Activated T-cell treated with anti-CD3 and anti-CD28 coated beads for 24 hours (primary cell): ENCODE results near the gene FAM228B.
A peak's percentile ranks its signal among the peaks of the same experiment; 100 is the strongest.
"Not testable (repeated sequence)": the region's sequence is repeated elsewhere in the genome, so short reads cannot be mapped to it uniquely, and the experiment has no call there.

ENCODE experiments used
- DNase-seq: peaks from one replicate; pipeline ENCODE4 v3.0.0-alpha.2; 2020; ENCODE audit warnings: low read depth

The FAM228B gene

GRCh38 chr2:24159708-24160107, 36.4 kb downstream of the FAM228B start:
- DNase-seq: no peak

- DNase-seq: no peak
These were observed 37.5 kb downstream of the FAM228B start for GRCh38 chr2:24160761-24161160.

GRCh38 chr2:24162494-24162893, 39.2 kb downstream of the FAM228B start:
- DNase-seq: no peak

GRCh38 chr2:24163186-24163585, 39.9 kb downstream of the FAM228B start:
- DNase-seq: no peak

- no peak for DNase-seq
These were observed 40.3 kb downstream of the FAM228B start for GRCh38 chr2:24163601-24164000.

GRCh38 chr2:24164416-24164973, 41.2 kb downstream of the FAM228B start:
- DNase-seq: peak; percentile 17

- DNase-seq: no peak
These were observed 45.8 kb downstream of the FAM228B start for GRCh38 chr2:24169023-24169422.

GRCh38 chr2:24174851-24175277, 51.6 kb downstream of the FAM228B start, which contains the start of gene FAM228A:
FAM228A (plus strand) TSS chr2:24175053; CDS start chr2:24175481, 428 bp downstream.
- no peak for DNase-seq

GRCh38 chr2:24175631-24176187, 52.4 kb downstream of the FAM228B start:
- no peak for DNase-seq

- no peak for DNase-seq
These were observed 53.1 kb downstream of the FAM228B start for GRCh38 chr2:24176326-24176725.

- no peak for DNase-seq
These were observed 56.4 kb downstream of the FAM228B start for GRCh38 chr2:24179683-24180082.

- DNase-seq: no peak
These were observed 58.6 kb downstream of the FAM228B start for GRCh38 chr2:24181849-24182248.

GRCh38 chr2:24182507-24182906, 59.2 kb downstream of the FAM228B start:
- no peak for DNase-seq

- no peak for DNase-seq
These were observed 60.2 kb downstream of the FAM228B start for GRCh38 chr2:24183366-24184069.

GRCh38 chr2:24189551-24189950, 66.3 kb downstream of the FAM228B start:
- no peak for DNase-seq

- no peak for DNase-seq
These were observed 67.2 kb downstream of the FAM228B start for GRCh38 chr2:24190503-24190902.

GRCh38 chr2:24191156-24191555, 67.9 kb downstream of the FAM228B start:
- no peak for DNase-seq

GRCh38 chr2:24191848-24192247, 68.6 kb downstream of the FAM228B start:
- DNase-seq: no peak

GRCh38 chr2:24197213-24197612, 73.9 kb downstream of the FAM228B start:
- DNase-seq: not testable (repeated sequence)

GRCh38 chr2:24199968-24200590, 76.8 kb downstream of the FAM228B start:
- no peak for DNase-seq

GRCh38 chr2:24200799-24201198, 77.5 kb downstream of the FAM228B start:
- no peak for DNase-seq

- DNase-seq: no peak
These were observed 79.9 kb downstream of the FAM228B start for GRCh38 chr2:24203029-24203786.
